SU-DHL-6 (cell line): Measurements from ENCODE around the gene TAF12.

Experiments used
- EZH2phosphoT487 ChIP-seq: fragments of 200-600 bp; sonication (generic), shearing (Covaris generic); conservative IDR thresholded peaks from 2 replicates; pipeline ENCODE4 v1.6.1; 2018; ENCODE audit warnings: mild to moderate bottlenecking, antibody characterized with exemption, low read length, moderate library complexity, mixed read lengths
- TF ChIP-seq, protein P1 (sequence below): fragments of 200-600 bp; sonication (generic); IDR thresholded peaks from one replicate; pipeline ENCODE4 v1.5.1; 2017; ENCODE audit warnings: antibody characterized with exemption, mild to moderate bottlenecking, low read length, moderate library complexity; ENCODE audit not compliant: insufficient read depth, poor library complexity, severe bottlenecking

DNA sequence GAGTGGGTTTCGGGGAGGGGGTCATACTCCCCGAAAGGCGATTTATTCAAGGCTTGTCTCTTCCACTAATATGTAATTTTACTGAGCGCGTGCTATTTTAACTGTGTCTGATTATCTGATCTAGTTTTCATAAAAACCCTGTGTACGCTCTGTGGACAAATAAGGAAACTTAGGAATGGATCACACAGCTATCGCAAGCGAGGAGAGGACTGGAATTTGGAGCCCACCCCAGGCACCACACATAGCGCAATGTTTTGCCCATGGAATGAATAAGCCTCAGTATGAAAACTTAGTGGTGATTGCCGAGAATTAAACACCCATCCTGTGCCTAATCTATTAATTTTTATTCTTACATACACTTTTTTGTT, 60.6 kb downstream of the TAF12 start:
- TF ChIP-seq, protein P1, sequence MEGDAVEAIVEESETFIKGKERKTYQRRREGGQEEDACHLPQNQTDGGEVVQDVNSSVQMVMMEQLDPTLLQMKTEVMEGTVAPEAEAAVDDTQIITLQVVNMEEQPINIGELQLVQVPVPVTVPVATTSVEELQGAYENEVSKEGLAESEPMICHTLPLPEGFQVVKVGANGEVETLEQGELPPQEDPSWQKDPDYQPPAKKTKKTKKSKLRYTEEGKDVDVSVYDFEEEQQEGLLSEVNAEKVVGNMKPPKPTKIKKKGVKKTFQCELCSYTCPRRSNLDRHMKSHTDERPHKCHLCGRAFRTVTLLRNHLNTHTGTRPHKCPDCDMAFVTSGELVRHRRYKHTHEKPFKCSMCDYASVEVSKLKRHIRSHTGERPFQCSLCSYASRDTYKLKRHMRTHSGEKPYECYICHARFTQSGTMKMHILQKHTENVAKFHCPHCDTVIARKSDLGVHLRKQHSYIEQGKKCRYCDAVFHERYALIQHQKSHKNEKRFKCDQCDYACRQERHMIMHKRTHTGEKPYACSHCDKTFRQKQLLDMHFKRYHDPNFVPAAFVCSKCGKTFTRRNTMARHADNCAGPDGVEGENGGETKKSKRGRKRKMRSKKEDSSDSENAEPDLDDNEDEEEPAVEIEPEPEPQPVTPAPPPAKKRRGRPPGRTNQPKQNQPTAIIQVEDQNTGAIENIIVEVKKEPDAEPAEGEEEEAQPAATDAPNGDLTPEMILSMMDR, result no peak
- TF ChIP-seq EZH2phosphoT487, result no peak
